HG03520 (cell line): Measurements from ENCODE around the gene ZBTB24.
"Not testable (repeated sequence)": the region's sequence is repeated elsewhere in the genome, so short reads cannot be mapped to it uniquely, and the experiment has no call there.

Experiments
- ATAC-seq: cut with Tn5 transposase; IDR thresholded peaks from one replicate; pipeline ENCODE4 v1.9.1; 2021; ENCODE audit warnings: mild to moderate bottlenecking, moderate library complexity; ENCODE audit not compliant: unreplicated experiment

The ZBTB24 gene

DNA sequence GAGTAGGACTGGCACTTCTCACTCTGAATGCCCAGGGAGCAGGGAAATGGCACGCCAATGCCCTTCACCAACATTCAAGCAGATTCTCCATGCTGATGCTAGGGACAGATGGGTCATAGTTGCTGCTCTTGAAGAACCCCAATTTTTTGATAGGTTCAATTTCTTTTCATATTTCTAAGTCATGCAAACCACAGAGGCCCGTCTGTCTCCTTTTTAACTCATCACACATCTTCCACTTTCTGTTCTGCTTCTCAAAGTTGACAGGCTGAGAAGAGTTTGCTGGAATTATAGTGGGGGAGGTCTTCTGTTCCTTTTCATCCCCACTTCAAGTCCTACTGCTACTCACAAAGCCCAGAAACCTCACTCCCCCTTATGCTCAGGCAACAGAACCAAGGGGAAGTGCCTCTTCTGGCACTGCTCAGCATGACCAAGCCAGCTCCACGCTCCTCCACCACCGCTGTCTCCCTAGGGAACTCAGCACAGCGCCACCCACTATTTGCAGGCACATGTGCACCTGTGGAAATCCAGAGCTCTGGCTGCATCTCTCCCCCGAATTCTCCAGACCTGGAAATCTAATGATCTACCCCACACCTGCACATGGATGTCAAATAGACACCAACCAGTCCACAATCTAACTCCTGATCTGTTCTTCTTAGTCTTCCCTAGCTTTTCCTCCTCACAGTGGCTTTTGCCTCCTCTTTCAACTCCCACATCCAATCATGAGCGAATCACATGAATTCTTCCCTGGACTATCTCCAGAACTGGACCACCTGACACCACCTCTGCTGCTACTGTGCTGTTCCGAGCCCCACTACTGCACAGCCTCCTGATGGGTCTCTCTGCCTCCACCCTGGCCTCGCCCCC, 10.7 kb downstream of the ZBTB24 start:
- no peak for ATAC-seq

DNA sequence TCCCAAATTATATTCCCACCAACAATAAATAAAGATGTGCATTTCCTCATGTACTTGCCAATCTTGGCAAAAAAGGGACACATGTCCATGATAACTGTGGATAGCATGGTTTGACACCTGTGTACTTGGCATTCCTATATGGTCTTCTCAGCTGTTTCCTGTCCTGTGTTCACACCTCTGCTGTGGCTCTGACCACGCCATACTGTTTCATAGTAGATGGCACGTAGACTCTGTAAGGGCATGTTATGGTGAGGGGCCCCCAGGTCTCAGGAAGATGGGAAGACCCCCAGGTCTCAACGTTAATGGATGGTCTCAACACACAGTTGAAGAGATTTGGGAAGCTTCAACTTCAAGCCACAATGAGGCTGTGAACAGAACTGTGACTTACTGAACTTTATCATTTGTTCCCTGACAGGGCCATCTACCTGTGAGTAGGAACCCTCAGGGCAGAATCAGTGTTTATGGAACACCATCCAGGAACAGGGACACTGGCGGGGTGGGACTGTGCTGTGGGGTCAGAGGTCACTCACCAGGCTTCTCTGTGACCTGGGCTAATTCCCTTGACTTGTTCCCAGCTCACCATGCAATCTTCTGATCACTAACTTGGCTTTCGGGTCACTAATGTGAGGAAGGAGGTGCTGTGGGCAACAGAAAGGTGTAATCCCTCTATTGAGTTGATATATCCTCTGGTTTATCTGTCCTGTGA, 11.8 kb downstream of the ZBTB24 start:
- no peak for ATAC-seq

DNA sequence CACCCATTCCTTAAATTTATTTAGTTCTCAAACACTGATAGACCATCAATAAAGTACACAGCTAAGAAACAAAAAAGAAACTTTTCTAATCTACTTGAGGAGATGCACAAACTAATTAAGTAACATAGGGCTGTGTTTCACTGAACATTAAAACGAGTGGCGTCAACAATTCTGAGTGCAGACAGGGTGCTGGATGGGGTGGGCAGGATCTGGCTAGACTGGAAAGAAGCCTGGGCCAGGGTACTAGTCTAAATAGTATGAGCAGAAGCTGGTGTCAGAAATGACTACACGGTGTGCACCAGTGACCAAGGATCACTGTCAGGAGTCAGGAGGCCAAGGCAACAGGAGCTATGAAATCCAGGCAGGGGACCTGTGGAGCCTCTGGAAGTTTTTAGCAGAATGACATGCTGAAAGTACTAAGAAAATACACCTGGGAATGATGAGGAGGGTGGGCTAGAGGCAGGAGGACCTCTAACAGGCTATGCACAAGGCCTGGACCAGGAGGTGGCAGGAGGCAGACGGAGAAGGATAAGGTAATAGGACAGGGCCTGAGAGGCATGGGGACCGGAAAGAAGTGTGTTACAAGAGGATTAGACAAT, 13.3 kb downstream of the ZBTB24 start:
- no peak for ATAC-seq

DNA sequence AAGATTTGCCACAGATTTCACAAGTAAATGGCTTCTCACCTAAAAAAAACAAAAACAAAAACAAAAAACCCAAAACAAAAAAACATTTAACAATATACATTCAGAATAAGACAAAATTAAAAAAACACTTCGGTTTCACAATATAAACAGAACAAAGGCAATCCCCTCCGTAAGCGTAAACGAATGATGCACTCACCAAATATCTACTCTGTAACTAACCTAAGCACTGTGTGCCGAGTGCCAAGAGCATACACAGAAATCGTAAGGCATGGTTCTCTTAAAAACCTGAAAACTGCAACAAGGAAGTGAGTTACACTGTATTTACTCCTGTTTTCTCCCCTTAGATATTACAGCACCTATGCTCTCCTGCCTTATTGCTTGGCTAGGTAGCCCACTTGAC, 15.3 kb downstream of the ZBTB24 start:
- ATAC-seq = no peak

DNA sequence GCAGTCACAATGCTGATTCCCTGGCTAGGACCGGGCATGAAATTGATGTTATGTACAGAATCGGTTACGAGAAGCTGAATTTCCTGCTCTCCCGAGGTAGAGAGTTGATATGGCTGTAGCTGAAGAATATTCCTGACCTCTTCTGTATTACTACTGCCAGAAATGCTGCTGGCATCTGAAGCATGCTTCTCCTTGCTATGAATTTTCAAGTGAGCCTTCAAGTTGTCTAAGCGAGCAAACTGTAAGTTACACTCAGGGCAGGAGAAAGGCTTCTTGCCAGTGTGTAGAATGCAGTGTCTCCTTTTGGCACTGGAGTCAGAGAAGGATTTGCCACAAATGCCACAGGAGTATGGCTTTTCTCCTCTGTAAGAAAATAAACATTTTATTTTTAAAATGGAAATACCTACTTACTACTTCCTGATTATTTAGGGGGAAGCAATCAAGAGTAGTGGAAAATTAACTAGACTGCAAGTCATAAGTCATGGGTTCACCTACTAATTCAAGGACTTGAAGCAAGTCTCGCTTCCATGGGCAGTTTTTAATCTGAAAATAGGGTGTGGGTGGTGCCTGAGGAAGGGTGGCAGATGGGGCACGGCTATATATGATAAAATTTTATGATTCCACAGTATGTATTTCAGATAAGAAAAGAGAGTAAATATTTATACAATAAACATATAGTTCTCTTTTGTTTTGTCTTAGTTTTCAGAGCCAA, 16.7 kb downstream of the ZBTB24 start:
- ATAC-seq = no peak

DNA sequence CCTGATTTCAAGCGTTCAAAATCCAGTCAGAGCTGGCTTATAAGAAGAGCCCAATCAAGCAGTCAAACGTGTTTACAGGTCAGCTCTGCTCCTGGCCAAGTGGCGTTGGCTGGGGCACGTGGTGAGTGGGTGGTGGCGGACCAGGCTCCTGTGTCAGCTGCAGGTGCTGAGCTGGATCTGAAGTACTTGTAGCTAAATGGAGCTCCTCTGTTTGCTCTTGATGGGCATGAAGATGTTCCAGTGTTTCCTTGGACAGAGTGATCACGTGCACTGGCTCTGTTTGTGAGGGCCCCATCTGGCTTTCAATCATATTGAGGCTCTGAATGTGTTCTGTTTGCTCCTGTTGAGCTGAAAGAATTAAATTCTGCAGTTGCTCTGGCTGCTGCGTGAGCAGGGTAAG, 17.2 kb downstream of the ZBTB24 start:
- ATAC-seq = no peak

DNA sequence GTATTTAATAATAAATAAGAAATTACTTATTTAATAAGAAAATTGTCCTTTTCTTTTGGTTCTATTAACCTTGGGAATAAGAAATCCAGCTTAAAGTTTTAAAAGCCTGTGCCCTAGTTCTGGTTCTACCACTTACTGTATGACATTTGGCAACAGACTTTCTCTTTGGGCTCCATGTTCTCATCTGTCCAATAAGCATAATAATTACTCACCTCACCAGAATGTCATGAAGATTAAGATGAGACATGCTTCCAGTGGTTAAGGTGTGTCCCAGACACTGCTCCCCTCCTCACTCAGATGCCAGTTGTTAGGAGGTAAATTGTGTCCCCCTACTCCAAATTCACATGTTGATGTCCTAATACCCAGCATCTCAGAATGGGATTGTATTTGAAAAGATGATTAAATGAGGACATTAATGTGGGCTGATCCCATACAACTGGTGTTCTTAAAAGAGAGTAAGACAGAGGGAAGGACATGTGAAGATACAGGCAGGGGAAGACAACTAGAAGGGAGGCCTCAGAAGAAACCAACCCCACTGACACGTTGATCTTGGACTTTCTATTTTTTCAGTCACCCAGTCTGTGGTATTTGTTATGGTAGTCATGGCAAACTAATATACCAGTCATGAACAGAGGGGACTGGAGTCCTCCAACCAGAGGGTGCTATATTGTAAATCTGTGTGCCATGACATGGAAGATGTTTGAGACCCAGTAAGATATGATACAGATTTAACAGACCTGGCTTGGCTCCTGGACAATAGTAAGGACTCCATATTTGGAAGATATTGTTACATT, 21.1 kb downstream of the ZBTB24 start:
- ATAC-seq = no peak

DNA sequence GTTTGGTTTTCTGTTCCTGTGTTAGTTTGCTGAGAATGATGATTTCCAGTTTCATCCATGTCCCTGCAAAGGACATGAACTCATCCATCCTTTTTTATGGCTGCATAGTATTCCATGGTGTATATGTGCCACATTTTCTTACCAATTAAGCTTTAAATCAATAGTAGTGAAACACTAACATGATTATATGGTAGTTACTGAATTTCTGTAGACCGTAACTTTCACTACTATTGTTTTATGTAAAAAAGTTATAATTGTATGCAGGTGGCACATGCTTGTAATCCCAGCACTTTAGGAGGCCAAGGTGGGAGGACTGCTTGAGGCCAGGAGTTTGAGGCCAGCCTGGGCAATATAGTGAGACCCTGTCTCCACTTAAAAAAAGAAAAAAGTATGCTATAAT, 21.8 kb downstream of the ZBTB24 start:
- not testable (repeated sequence) for ATAC-seq

DNA sequence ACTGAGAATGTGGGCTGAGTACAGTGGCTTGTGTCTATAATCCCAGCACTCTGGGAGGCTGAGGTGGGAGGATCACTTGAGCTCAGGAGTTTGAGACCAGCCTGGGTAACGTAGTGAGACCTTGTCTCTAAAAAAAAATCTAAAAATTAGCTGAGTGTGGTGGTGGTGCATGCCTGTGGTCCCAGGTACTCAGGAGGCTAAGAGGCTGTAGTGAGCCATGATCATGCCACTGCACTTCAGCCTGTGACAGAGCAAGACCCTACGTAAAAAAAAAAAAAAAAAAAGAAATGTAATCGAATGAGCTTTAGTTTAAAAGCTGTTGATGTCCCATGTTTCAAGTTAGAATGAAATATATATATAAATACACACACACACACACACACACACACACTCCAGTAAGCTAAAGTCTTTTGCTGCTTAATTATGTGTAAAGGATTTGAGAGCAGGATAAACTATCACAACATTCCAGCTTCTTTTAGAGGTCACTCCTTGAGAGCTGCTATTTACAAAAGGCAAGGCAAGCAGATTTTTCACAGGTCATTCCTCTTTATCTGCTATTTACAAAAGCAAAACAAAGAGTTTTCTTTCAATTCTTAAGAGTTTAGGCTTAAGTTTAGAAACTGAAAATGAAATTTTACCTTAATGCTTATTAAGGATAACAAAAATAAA, 22.7 kb downstream of the ZBTB24 start:
- no peak for ATAC-seq

DNA sequence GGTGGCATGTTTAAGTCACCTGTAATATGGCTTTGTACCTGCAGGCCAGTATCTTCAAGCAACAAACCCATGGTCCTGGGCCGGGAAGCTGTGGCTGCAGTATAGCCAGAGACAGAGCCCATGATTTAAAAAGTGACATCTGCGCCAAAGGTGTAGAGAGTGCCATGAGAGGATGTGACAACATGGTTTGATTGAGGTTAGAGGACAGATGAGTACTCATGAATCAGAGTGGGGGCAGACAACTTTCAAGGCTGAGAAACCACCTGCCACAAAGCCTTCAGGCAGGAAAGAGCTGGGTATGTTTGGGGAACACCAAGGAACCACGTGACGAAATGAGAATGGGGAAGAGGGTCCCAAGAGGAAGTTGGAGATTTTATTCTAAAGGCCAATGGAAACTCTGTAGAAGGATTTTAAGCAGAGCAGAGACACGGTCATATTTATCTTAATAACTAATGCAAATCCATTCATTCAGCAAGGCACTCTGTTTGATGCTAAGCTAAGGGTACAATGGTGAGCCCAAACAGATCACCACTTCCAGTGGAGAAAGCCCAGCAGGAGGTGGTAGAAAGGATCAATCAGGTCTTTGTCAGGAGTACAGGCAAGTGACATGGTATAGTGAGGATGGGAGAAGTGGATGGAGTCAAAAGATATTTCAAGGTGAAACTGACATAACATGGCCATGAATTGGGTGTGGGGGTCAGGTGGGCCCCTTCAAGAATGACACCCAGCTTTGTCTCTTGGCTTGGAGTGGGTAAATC, 24.1 kb downstream of the ZBTB24 start:
- ATAC-seq = no peak

DNA sequence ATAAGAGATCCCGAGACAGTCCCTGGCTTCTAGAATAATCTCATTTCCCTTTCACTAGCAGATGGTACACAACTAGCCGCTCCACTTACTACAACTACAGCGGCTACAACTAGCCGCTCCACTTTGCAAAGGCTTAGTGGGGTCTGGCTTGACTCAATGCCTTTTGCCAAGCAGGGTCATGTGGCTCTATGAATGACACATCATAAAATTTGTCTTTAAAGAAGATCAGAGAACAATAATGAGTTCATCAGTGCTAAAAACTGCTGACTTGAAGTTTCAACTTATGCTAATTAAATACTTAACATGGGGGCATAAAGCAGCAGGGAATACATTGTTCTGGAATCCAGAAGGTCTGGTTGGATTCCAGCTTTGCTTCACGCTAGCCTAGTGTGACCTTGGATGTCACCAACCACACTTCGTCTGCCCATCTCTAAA, 25.4 kb downstream of the ZBTB24 start:
- no peak for ATAC-seq

DNA sequence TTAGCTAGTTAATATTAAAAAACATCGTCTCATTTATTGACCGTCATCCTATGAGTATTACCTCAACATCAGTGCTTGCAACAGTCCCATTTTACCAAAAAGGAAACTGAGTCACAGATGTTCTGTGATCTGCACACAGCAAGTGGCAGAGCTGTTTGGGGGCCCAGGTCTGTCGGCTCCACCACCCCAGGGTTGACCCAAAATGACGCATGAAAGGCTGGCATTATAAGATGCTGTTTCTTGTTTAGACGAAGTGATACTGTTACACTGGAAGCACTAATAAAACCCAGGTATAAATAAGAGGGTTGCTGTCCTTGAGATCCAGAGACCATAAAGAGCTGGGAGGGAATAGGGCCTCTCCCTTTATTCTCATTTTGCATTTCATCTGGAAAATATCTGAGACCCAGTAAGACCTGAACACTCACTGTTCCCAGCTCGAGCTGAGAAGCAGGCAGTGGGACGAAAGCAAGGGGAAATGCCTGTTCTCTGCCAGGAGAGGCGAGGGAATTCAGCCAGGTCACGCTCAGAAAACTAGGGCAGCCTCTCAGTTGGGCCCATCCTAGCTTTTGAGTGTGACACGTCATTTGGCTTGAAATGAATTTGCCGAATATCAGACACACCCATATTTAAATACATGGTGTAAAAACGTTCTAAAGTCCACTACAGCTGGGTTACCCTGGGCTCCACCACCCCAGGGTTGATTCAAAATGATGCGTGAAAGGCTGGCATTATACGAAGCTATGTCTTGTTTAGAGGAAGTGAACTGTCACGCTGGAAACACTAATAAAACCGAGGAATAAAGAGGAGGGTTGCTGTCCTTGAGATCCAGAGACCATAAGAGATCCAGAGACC, 26.1 kb downstream of the ZBTB24 start:
- ATAC-seq = no peak

DNA sequence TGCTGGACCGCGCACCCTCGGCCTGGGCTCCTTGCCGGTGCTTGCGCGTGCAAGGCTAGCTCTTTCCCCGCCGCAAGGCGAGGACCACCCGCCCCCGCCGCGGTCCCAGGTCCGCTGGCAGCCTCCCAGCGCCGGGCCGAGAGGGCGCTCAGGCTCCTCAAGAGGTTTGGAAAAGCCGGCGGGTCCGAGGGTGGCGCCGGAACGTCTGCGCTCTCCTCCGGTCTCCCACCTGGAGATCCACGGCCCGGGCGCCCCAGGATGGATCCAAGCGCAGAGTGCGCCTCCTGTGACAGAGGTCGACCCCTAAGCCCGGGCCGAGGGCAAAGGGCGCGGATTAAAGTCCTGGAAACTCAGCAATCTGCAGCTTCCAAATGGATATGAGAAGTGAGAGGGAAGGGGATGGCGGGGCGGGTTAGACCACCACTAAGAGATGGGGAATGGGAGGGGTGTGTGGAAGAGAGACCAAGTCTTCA, 26.9 kb downstream of the ZBTB24 start:
- peak; percentile 2 for ATAC-seq

DNA sequence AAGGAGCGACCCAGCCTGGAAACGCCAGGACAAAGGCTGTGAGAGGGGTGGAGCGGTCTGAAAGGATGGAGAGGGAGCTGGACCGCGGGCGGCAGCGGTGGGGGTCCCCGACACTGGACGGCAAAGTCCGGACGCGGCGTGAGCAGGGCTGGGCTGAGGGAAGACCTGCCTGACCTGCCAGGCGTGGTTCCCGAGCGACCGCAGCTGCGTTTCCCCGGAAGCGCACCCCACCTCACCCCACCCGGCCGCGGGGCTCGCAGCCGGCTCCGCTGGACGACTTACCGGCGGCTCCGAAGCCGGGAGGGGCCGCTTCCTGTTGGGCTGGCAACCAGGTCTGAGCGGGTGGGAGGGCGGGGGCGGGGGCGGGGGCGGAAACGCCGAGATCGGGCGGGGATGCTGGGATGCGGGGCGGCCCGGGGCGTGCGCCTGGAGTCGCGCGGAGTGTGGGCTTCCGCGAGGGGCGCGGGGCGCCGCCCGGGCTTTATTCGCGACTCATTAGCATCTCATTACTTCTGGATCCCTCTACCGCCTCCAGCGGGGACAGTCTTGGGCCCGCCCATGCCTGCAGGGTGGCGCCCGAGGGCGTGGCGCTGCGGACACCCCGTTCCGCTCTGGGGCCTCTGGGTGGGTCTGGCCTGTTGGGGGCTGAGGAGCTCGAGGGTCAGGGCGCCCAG, 27.4 kb downstream of the ZBTB24 start, which contains the start of gene MICAL1:
Gene MICAL1 (minus strand): TSS at position 336 of the 674 bp plus-strand sequence. CDS start 1,576 bp downstream, outside the sequence.
- ATAC-seq = peak; percentile 57

DNA sequence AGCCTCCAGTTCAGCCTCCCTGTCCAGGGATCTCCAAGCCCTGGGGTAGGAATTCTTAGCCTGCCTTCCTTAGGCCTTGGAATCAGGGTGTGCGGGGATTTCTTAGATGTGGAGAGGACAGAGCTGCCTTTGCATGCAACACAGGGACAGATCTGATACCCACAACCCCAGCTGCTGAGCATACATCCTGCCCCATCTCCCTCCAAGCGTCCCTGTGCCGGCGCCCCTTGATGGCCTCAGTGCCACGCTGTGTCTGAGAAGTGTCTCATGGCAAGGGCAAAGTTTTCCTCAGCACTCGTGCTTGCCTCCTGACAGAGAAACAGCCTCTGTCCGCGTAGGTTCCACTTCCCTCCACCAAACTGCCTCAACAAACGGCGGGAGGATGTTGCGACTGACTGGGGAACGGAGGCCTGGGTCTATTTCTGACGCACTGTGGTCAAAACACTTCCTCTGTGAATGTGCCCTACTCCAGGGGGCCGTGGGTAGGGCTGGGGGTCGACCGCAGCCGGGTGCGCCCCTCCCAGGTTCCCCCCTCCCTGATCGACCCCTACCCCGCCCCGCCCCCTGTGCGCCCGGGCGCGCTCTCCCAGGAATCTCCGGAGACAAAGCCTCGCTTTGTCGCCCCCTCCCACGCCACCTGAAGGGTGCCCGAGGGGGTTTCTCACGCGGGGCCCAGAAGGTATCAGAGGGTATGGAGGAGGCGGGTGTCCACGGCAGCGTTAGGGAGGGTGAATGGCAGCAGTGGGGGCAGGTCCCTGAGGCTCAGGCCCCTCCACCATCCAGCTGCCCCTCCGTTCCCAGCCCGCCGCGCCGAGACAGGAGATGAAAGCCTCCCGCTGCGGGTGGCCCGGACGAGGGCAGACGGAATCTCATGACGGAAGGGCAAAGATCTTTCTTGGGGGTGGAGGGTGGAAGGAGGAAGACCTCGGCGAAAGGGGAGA, 28.3 kb downstream of the ZBTB24 start:
- ATAC-seq = peak; percentile 17
